ENCODE data around the gene CCT8L2. TPM values are rescaled to one million over a fixed set of nuclear protein-coding genes. Genes with fewer than 3 reads are reported as not detected.
A peak's percentile ranks its signal among the peaks of the same experiment; 100 is the strongest.
"Not testable (repeated sequence)": the region's sequence is repeated elsewhere in the genome, so short reads cannot be mapped to it uniquely, and the experiment has no call there.

Gene CCT8L2
- total and polyA plus RNA-seq, 2 experiments from 2014 or later, result not detected

- not testable (repeated sequence) for H2AFZ ChIP-seq; ATAC-seq; H3F3A ChIP-seq (replicated peaks; ENCODE audit: low read depth); H3K27ac Mint-ChIP-seq; H3K4me3 Mint-ChIP-seq; H4K20me1 ChIP-seq (replicated peaks; ENCODE audit: insufficient read depth); H3K4me1 ChIP-seq (ENCODE audit: insufficient read depth); H3K9me2 ChIP-seq (ENCODE audit: insufficient read depth); H3K27ac ChIP-seq (ENCODE audit: low read depth); H3K4me1 Mint-ChIP-seq; H3K79me2 ChIP-seq (replicated peaks; ENCODE audit: insufficient read depth); H3K36me3 ChIP-seq (ENCODE audit: insufficient read depth)
- Histone ChIP-seq H3K4me3 (peak overlapping the region; percentile 49), H3K27me3 (ENCODE audit: insufficient read depth) (peaks cover 71% of the 10 kb centered on the region), H3K4me2 (peak overlapping the region; percentile 64; the same call in 1 of the 2 replicates)
- Mint-ChIP-seq H3K36me3 (ENCODE audit: low read depth) (peaks cover 22% of the 10 kb centered on the region), H3K9me3 (peaks cover 73% of the 10 kb centered on the region), H3K27me3 (ENCODE audit: insufficient read depth, low read depth, poor library complexity) (peaks cover 10% of the 10 kb centered on the region)
- peak; percentile 6 for DNase-seq (ENCODE audit: low spot score)
- peak; percentile 66 for TF ChIP-seq EZH2 (IDR thresholded peaks at IDR 0.05; ENCODE audit: low read depth, unreplicated experiment)
Measured at GRCh38 chr22:16602728-16603447, 10.3 kb upstream of the CCT8L2 start.

DNA sequence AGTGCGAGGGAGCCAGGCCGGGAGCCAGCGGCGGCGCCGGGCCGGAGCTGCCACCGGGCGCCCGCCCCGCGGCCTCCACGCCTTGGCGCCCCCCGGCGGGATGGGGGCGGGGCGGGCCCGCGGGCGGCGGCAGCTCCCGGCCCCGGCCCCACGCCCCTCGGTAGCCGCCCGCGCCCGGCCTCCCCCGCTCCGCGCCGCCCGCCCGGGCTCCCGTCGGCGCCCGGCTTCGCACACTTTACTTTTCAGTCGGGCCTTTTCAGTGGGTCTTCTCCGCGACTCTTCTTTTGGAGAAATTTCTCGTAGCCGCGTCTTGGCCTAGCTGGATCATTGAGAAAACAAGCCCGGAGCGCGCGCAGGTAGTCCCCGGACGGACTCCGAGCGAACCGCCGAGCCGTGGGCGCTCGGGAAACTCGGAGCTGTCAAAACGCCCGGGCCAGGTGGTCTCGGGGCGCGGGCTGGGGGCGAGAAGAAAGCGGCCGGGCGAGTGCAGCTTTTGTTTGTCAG lies 9.7 kb upstream of the CCT8L2 start:
- H3K27ac Mint-ChIP-seq; ATAC-seq; H3F3A ChIP-seq (replicated peaks; ENCODE audit: low read depth); H3K9me2 ChIP-seq (ENCODE audit: insufficient read depth); H2AFZ ChIP-seq; H3K36me3 ChIP-seq (ENCODE audit: insufficient read depth); H3K27ac ChIP-seq (ENCODE audit: low read depth); H3K4me1 Mint-ChIP-seq; H3K79me2 ChIP-seq (replicated peaks; ENCODE audit: insufficient read depth); H3K4me3 Mint-ChIP-seq; H4K20me1 ChIP-seq (replicated peaks; ENCODE audit: insufficient read depth); H3K4me1 ChIP-seq (ENCODE audit: insufficient read depth): not testable (repeated sequence)
- H3K27me3 ChIP-seq (ENCODE audit: insufficient read depth), result peaks cover 65% of the 10 kb centered on the region
- Mint-ChIP-seq H3K36me3 (ENCODE audit: low read depth) (peaks cover 22% of the 10 kb centered on the region), H3K27me3 (ENCODE audit: insufficient read depth, low read depth, poor library complexity) (peaks cover 10% of the 10 kb centered on the region), H3K9me3 (peaks cover 73% of the 10 kb centered on the region)
- peak overlapping the region; percentile 49 for H3K4me3 ChIP-seq
- DNase-seq (ENCODE audit: low spot score), result peak; percentile 4
- peak overlapping the region; percentile 73; the same call in 1 of the 2 replicates for H3K4me2 ChIP-seq

GRCh38 chr22:16601437-16602223 lies 9.0 kb upstream of the CCT8L2 start:
- Mint-ChIP-seq H3K27ac (no peak overlapping the region), H3K4me1 (no peaks in the 10 kb centered on the region), H3K9me3 (peaks cover 74% of the 10 kb centered on the region)

More at GRCh38 chr22:16601437-16602223, 9.0 kb upstream of the CCT8L2 start:
- H2AFZ ChIP-seq, result no peak overlapping the region
- Mint-ChIP-seq H3K27me3 (ENCODE audit: insufficient read depth, low read depth, poor library complexity) (peaks cover 10% of the 10 kb centered on the region), H3K4me3 (no peak overlapping the region), H3K36me3 (ENCODE audit: low read depth) (peaks cover 24% of the 10 kb centered on the region)
- H3K27ac ChIP-seq (ENCODE audit: low read depth), result no peak overlapping the region
- no peak; the same call in 2 of the 3 replicates for ATAC-seq
- no peaks in the 10 kb centered on the region for H3K9me2 ChIP-seq (ENCODE audit: insufficient read depth)
- no peaks in the 10 kb centered on the region for H3K36me3 ChIP-seq (ENCODE audit: insufficient read depth)
- no peaks in the 10 kb centered on the region for H3K79me2 ChIP-seq (replicated peaks; ENCODE audit: insufficient read depth)
- peak overlapping the region; percentile 73; the same call in 1 of the 2 replicates for H3K4me2 ChIP-seq
- H3K27me3 ChIP-seq (ENCODE audit: insufficient read depth), result peaks cover 64% of the 10 kb centered on the region
- H4K20me1 ChIP-seq (replicated peaks; ENCODE audit: insufficient read depth), result no peaks in the 10 kb centered on the region
- H3K4me1 ChIP-seq (ENCODE audit: insufficient read depth), result no peaks in the 10 kb centered on the region
- H3K4me3 ChIP-seq, result peak overlapping the region; percentile 48; the same call in 1 of the 2 replicates
- TF ChIP-seq CTCF (conservative IDR thresholded peaks at IDR 0.05; ENCODE audit: low read depth in 2 of 2), result no peak
- TF ChIP-seq ZNF331 (CRISPR knock-in tag; IDR thresholded peaks at IDR 0.05; ENCODE audit: low read depth), result no peak
- no peak for TF ChIP-seq ZNF462 (CRISPR knock-in tag; IDR thresholded peaks at IDR 0.05)
- peak; percentile 33 for TF ChIP-seq EZH2 (IDR thresholded peaks at IDR 0.05; ENCODE audit: low read depth, unreplicated experiment)
- peak; percentile 17 for DNase-seq (ENCODE audit: low spot score)
- H3F3A ChIP-seq (replicated peaks; ENCODE audit: low read depth), result no peaks in the 10 kb centered on the region
